Endodermal cell (in vitro differentiated cells): Measurements from ENCODE around the gene MLN. TPM values are rescaled to one million over a fixed set of nuclear protein-coding genes. Genes with fewer than 3 reads are reported as not detected.

ENCODE experiments used
- DNase-seq: peaks from one replicate; pipeline ENCODE4 v3.0.0-alpha.2; 2017
- H3K27ac ChIP-seq: 2 replicates; pipeline ENCODE4 v1.5.1; 2013; ENCODE audit warnings: mild to moderate bottlenecking, low read depth, low read length, moderate library complexity
- H3K27me3 ChIP-seq: 2 replicates; pipeline ENCODE4 v1.6.1; 2013; ENCODE audit warnings: mild to moderate bottlenecking, low read length, moderate library complexity; ENCODE audit not compliant: insufficient read depth, control insufficient read depth, poor library complexity, severe bottlenecking
- H3K36me3 ChIP-seq: 2 replicates; pipeline ENCODE4 v1.7.0; 2013; ENCODE audit warnings: mild to moderate bottlenecking, low read length, moderate library complexity; ENCODE audit not compliant: control insufficient read depth, insufficient read depth
- H3K4me1 ChIP-seq: one replicate; pipeline ENCODE4 v1.7.0; 2013; ENCODE audit warnings: low read length; ENCODE audit not compliant: control insufficient read depth, insufficient read depth
- H3K4me3 ChIP-seq: 2 replicates; pipeline ENCODE4 v1.5.1; 2013; ENCODE audit warnings: mild to moderate bottlenecking, low read length, moderate library complexity
- H3K9ac ChIP-seq: 2 replicates; pipeline ENCODE4 v1.6.1; 2013; ENCODE audit warnings: mild to moderate bottlenecking, low read length, moderate library complexity; ENCODE audit not compliant: poor library complexity, severe bottlenecking; ENCODE audit errors: extremely low read depth
- H3K9me3 ChIP-seq: 2 replicates; pipeline ENCODE4 v1.6.1; 2013; ENCODE audit warnings: mild to moderate bottlenecking, low read length, moderate library complexity; ENCODE audit not compliant: control insufficient read depth
- H3K27ac Mint-ChIP-seq: 2 replicates; pipeline ENCODE4 v1.8.0; 2020; ENCODE audit warnings: mixed read lengths
- H3K27me3 Mint-ChIP-seq: 2 replicates; pipeline ENCODE4 v1.8.0; 2021; ENCODE audit warnings: mild to moderate bottlenecking, mixed read lengths; ENCODE audit not compliant: insufficient read depth
- H3K36me3 Mint-ChIP-seq: 2 replicates; pipeline ENCODE4 v1.8.0; 2020; ENCODE audit warnings: low read depth, mixed read lengths
- H3K4me1 Mint-ChIP-seq: 2 replicates; pipeline ENCODE4 v1.8.0; 2020; ENCODE audit warnings: mixed read lengths
- H3K4me3 Mint-ChIP-seq: 2 replicates; pipeline ENCODE4 v1.8.0; 2020; ENCODE audit warnings: mild to moderate bottlenecking, moderate library complexity, mixed read lengths
- H3K9me3 Mint-ChIP-seq: 2 replicates; pipeline ENCODE4 v1.8.0; 2020; ENCODE audit warnings: mild to moderate bottlenecking, mixed read lengths
- CTCF ChIP-seq: fragments of 200-600 bp; sonication (generic); conservative IDR thresholded peaks from 2 replicates; pipeline ENCODE4 v1.5.0; 2021; ENCODE audit warnings: antibody characterized with exemption, mild to moderate bottlenecking
- WGBS, 2 experiments: methylation state at CpG; one replicate each; pipeline versions ENCODE4 v1.1.5 to v1.1.7; 2013; ENCODE audit warnings: missing lambda C conversion rate in 2 of 2, mixed read lengths in 1 of 2; ENCODE audit not compliant: insufficient coverage in 1 of 2, insufficient read length in 1 of 2; 5-methylcytosine and 5-hydroxymethylcytosine counted together
- total RNA-seq, 2 donors: library from RNA; stranded (reverse); fragmentation: NEBNext Ultra II Directional in 1 of 2; extraction: Animal tissue kit (Norgen Biotek cat#: 25700) in 1 of 2; gene quantifications; 2 replicates in 1 of 2; 3 replicates in 1 of 2; pipeline ENCODE4 v1.2.1, GENCODE V29; 2021

The MLN gene
- total RNA-seq, 2 donors from 2014 or later, result not detected

- DNase-seq, result no peak
- no peak for TF ChIP-seq CTCF
- no peaks in the 10 kb centered on the region for H3K27me3 Mint-ChIP-seq
- no peaks in the 10 kb centered on the region for H3K9me3 ChIP-seq
- H3K27ac Mint-ChIP-seq, result no peak overlapping the region
- no peaks in the 10 kb centered on the region for H3K36me3 Mint-ChIP-seq
- no peaks in the 10 kb centered on the region for H3K9me3 Mint-ChIP-seq
- H3K4me3 Mint-ChIP-seq, result no peak overlapping the region
- 85 to 94% methylated on average over 5 of the region's 5 CpGs for WGBS, 2 experiments
- no peak overlapping the region for H3K9ac ChIP-seq
- H3K27me3 ChIP-seq, result no peaks in the 10 kb centered on the region
- no peaks in the 10 kb centered on the region for H3K4me1 ChIP-seq
- no peak overlapping the region for H3K4me3 ChIP-seq
- H3K27ac ChIP-seq, result no peak overlapping the region
- H3K36me3 ChIP-seq, result no peaks in the 10 kb centered on the region
- H3K4me1 Mint-ChIP-seq, result peaks cover 9% of the 10 kb centered on the region
Observed at GRCh38 chr6:33817489-33817888, 13.7 kb upstream of the MLN start.

- Mint-ChIP-seq H3K9me3 (no peaks in the 10 kb centered on the region), H3K36me3 (no peaks in the 10 kb centered on the region), H3K4me3 (no peak overlapping the region), H3K4me1 (peaks cover 9% of the 10 kb centered on the region), H3K27me3 (no peaks in the 10 kb centered on the region), H3K27ac (no peak overlapping the region)
- H3K36me3 ChIP-seq, result no peaks in the 10 kb centered on the region
- no peaks in the 10 kb centered on the region for H3K27me3 ChIP-seq
- H3K4me3 ChIP-seq, result no peak overlapping the region
- TF ChIP-seq CTCF, result no peak
- no peak overlapping the region for H3K27ac ChIP-seq
- H3K9me3 ChIP-seq, result no peaks in the 10 kb centered on the region
- WGBS, 2 experiments, result 90 to 91% methylated on average over 8 of the region's 8 CpGs
- no peak overlapping the region for H3K9ac ChIP-seq
- DNase-seq, result no peak
- no peaks in the 10 kb centered on the region for H3K4me1 ChIP-seq
Observed at GRCh38 chr6:33816911-33817310, 13.1 kb upstream of the MLN start.

- H3K4me3 Mint-ChIP-seq, result no peak overlapping the region
- H3K36me3 ChIP-seq, result no peaks in the 10 kb centered on the region
- no peaks in the 10 kb centered on the region for H3K4me1 ChIP-seq
- no peak overlapping the region for H3K9ac ChIP-seq
- TF ChIP-seq CTCF, result no peak
- no peaks in the 10 kb centered on the region for H3K27me3 ChIP-seq
- 70% methylated on average over 1 of the region's 1 CpG; no CpG with 5 or more reads in 1 of the 2 experiments for WGBS, 2 experiments
- H3K9me3 Mint-ChIP-seq, result no peaks in the 10 kb centered on the region
- no peaks in the 10 kb centered on the region for H3K36me3 Mint-ChIP-seq
- H3K27ac Mint-ChIP-seq, result no peak overlapping the region
- peaks cover 4% of the 10 kb centered on the region for H3K27me3 Mint-ChIP-seq
- no peaks in the 10 kb centered on the region for H3K9me3 ChIP-seq
- H3K27ac ChIP-seq, result no peak overlapping the region
- peaks cover 9% of the 10 kb centered on the region for H3K4me1 Mint-ChIP-seq
- H3K4me3 ChIP-seq, result no peak overlapping the region
- peak; percentile 85 for DNase-seq
Observed at GRCh38 chr6:33815854-33816253, 12.1 kb upstream of the MLN start.
